ENCODE measurements around the gene ADAT3.

GRCh38 chr19:1921326-1921725 is 16.1 kb downstream of the ADAT3 start:
- no peak for TF ChIP-seq POLR2A (IDR thresholded peaks at IDR 0.05)
- no peak for TF ChIP-seq CTCF (IDR thresholded peaks at IDR 0.05)
- TF ChIP-seq POLR2AphosphoS5 (IDR thresholded peaks at IDR 0.05) = no peak
